SU-DHL-6 (cell line): ENCODE measurements around the gene DCAF8.

Source experiments
- H2AFZ ChIP-seq: fragments of 200-600 bp; sonication (generic); 2 replicates; pipeline ENCODE4 v1.6.1; 2014; ENCODE audit warnings: low read depth, mild to moderate bottlenecking, moderate library complexity, mixed read lengths, antibody characterized with exemption, low read length; ENCODE audit not compliant: severe bottlenecking
- H3F3A ChIP-seq: fragments of 200-600 bp; shearing (Covaris generic); 2 replicates; pipeline ENCODE4 v1.6.0; 2016; ENCODE audit warnings: antibody characterized with exemption, mild to moderate bottlenecking; ENCODE audit not compliant: insufficient read depth
- H3K27ac ChIP-seq: fragments of 200-600 bp; sonication (generic); 2 replicates; pipeline ENCODE4 v1.5.1; 2016; ENCODE audit warnings: low read depth, mild to moderate bottlenecking, low read length, moderate library complexity, mixed read lengths
- H3K27me3 ChIP-seq: fragments of 200-600 bp; sonication (generic), shearing (Covaris generic); 2 replicates; pipeline ENCODE4 v1.6.0; 2014; ENCODE audit warnings: mild to moderate bottlenecking, low read length
- H3K36me3 ChIP-seq: fragments of 200-600 bp; sonication (generic); 2 replicates; pipeline ENCODE4 v1.6.1; 2014; ENCODE audit warnings: mild to moderate bottlenecking, low read length, mixed read lengths
- H3K4me2 ChIP-seq: fragments of 300-600, 200-600 bp; shearing (Covaris generic), sonication (generic); 2 replicates; pipeline ENCODE4 v1.6.0; 2014; ENCODE audit warnings: low read length, low read depth, mild to moderate bottlenecking; ENCODE audit not compliant: poor library complexity, severe bottlenecking
- H3K4me3 ChIP-seq: fragments of 200-600 bp; sonication (generic); 2 replicates; pipeline ENCODE4 v1.5.1; 2014; ENCODE audit warnings: antibody characterized with exemption, low read length, mild to moderate bottlenecking, mixed read lengths; ENCODE audit not compliant: insufficient read depth, poor library complexity, severe bottlenecking
- H3K79me2 ChIP-seq: fragments of 200-600 bp; sonication (generic); 2 replicates; pipeline ENCODE4 v1.6.1; 2014; ENCODE audit warnings: mild to moderate bottlenecking, low read length, moderate library complexity; ENCODE audit not compliant: insufficient read depth
- H3K9ac ChIP-seq: fragments of 200-600 bp; sonication (generic); 2 replicates; pipeline ENCODE4 v1.7.0; 2014; ENCODE audit warnings: mild to moderate bottlenecking, low read length
- H3K9me2 ChIP-seq: fragments of 200-600 bp; sonication (generic); replicated peaks from 2 replicates; pipeline ENCODE4 v1.6.1; 2014; ENCODE audit warnings: low read length; ENCODE audit not compliant: insufficient read depth
- H3K9me3 ChIP-seq: fragments of 200-600 bp; sonication (generic); 2 replicates; pipeline ENCODE4 v1.6.1; 2014; ENCODE audit warnings: low read length, mixed read lengths; ENCODE audit not compliant: insufficient read depth
- H4K20me1 ChIP-seq: fragments of 200-600 bp; sonication (generic); 2 replicates; pipeline ENCODE4 v1.6.1; 2014; ENCODE audit warnings: low read depth, mild to moderate bottlenecking, antibody characterized with exemption, low read length, moderate library complexity, mixed read lengths
- CTCF ChIP-seq: fragments of 200-600 bp; sonication (generic); IDR thresholded peaks from one replicate; pipeline ENCODE4 v1.5.1; 2017; ENCODE audit warnings: antibody characterized with exemption, mild to moderate bottlenecking, low read length, moderate library complexity; ENCODE audit not compliant: insufficient read depth, poor library complexity, severe bottlenecking
- EZH2phosphoT487 ChIP-seq: fragments of 200-600 bp; sonication (generic), shearing (Covaris generic); conservative IDR thresholded peaks from 2 replicates; pipeline ENCODE4 v1.6.1; 2018; ENCODE audit warnings: mild to moderate bottlenecking, antibody characterized with exemption, low read length, moderate library complexity, mixed read lengths

Gene DCAF8

GRCh38 chr1:160188341-160188740, 74.0 kb downstream of the DCAF8 start:
- Histone ChIP-seq H3K27me3 (no peaks in the 10 kb centered on the region), H3K4me3 (no peak overlapping the region), H3K79me2 (no peaks in the 10 kb centered on the region), H3K36me3 (no peaks in the 10 kb centered on the region), H3K9me3 (no peaks in the 10 kb centered on the region), H3F3A (no peaks in the 10 kb centered on the region), H2AFZ (no peak overlapping the region), H3K27ac (no peak overlapping the region), H3K4me2 (no peak overlapping the region), H4K20me1 (no peaks in the 10 kb centered on the region), H3K9ac (no peak overlapping the region), H3K9me2 (no peaks in the 10 kb centered on the region)
- no peak for TF ChIP-seq EZH2phosphoT487
- no peak for TF ChIP-seq CTCF

GRCh38 chr1:160187407-160187806, 74.9 kb downstream of the DCAF8 start:
- no peaks in the 10 kb centered on the region for H3K9me3 ChIP-seq
- no peaks in the 10 kb centered on the region for H3K9me2 ChIP-seq
- H3K27ac ChIP-seq = no peak overlapping the region
- H3K9ac ChIP-seq = no peak overlapping the region
- H3K27me3 ChIP-seq = no peaks in the 10 kb centered on the region
- no peak overlapping the region for H3K4me3 ChIP-seq
- TF ChIP-seq EZH2phosphoT487 (no peak), CTCF (no peak)
- H2AFZ ChIP-seq = no peak overlapping the region
- no peak overlapping the region for H3K4me2 ChIP-seq
- no peaks in the 10 kb centered on the region for H3K36me3 ChIP-seq
- no peaks in the 10 kb centered on the region for H3F3A ChIP-seq
- no peaks in the 10 kb centered on the region for H4K20me1 ChIP-seq
- no peaks in the 10 kb centered on the region for H3K79me2 ChIP-seq

- Histone ChIP-seq H3K4me2 (no peak overlapping the region), H3K36me3 (no peaks in the 10 kb centered on the region), H3K9me2 (no peaks in the 10 kb centered on the region), H2AFZ (no peak overlapping the region), H3K27me3 (no peaks in the 10 kb centered on the region), H3K9me3 (no peaks in the 10 kb centered on the region), H3F3A (no peaks in the 10 kb centered on the region), H3K27ac (no peak overlapping the region), H3K4me3 (no peak overlapping the region), H4K20me1 (no peaks in the 10 kb centered on the region), H3K9ac (no peak overlapping the region), H3K79me2 (no peaks in the 10 kb centered on the region)
- no peak for TF ChIP-seq EZH2phosphoT487
These were observed 75.6 kb downstream of the DCAF8 start for GRCh38 chr1:160186729-160187128.

- H3K4me3 ChIP-seq = no peak overlapping the region
- no peaks in the 10 kb centered on the region for H3K27me3 ChIP-seq
- TF ChIP-seq CTCF = no peak
- TF ChIP-seq EZH2phosphoT487 = no peak
- no peaks in the 10 kb centered on the region for H3F3A ChIP-seq
- H4K20me1 ChIP-seq = no peaks in the 10 kb centered on the region
- H3K9me2 ChIP-seq = no peaks in the 10 kb centered on the region
- no peak overlapping the region for H3K9ac ChIP-seq
- H3K36me3 ChIP-seq = no peaks in the 10 kb centered on the region
- H3K9me3 ChIP-seq = no peaks in the 10 kb centered on the region
- H2AFZ ChIP-seq = no peak overlapping the region
- no peak overlapping the region for H3K4me2 ChIP-seq
- H3K27ac ChIP-seq = no peak overlapping the region
- no peaks in the 10 kb centered on the region for H3K79me2 ChIP-seq
These were observed 76.1 kb downstream of the DCAF8 start for GRCh38 chr1:160186246-160186645.
